Pancreas (tissue), 10 donors: Measurements from ENCODE around the gene CAPG. TPM values are rescaled to one million over a fixed set of nuclear protein-coding genes. Genes with fewer than 3 reads are reported as not detected.

Source experiments
- ATAC-seq, 4 donors: fragments of 200-7000 bp; cut with Tn5 transposase; one replicate each; pipeline versions ENCODE4 v1.8.0 to v1.9.1; 2020; ENCODE audit warnings: mild to moderate bottlenecking in 4 of 4, moderate library complexity in 4 of 4
- DNase-seq, 6 donors: peaks; one replicate each; pipeline ENCODE4 v3.0.0-alpha.2; 2020
- FAIRE-seq: peaks from 2 replicates; lab custom pipeline; 2012; peaks lifted over from hg19 to GRCh38; lab: Jason Lieb, UNC
- H3K27ac ChIP-seq, 4 donors: fragments of 200-600 bp; sonication (generic); 1 replicate in 3 of 4; 2 replicates in 1 of 4; pipeline versions ENCODE4 v1.5.0 to v1.8.0; 2020
- H3K27me3 ChIP-seq, 4 donors: fragments of 200-600 bp; one replicate each; pipeline ENCODE4 v1.8.0; 2021
- H3K36me3 ChIP-seq, 3 donors: fragments of 200-600 bp; sonication (generic) in 1 of 3; one replicate each; pipeline versions ENCODE4 v1.5.0 to v1.8.0; 2020 to 2021
- H3K4me1 ChIP-seq, 3 donors: fragments of 200-600 bp; one replicate each; pipeline ENCODE4 v1.8.0; 2021
- H3K4me3 ChIP-seq, 4 donors: fragments of 200-600 bp; sonication (generic) in 2 of 4; one replicate each; pipeline versions ENCODE4 v1.5.0 to v1.8.0; 2020 to 2021
- H3K9me3 ChIP-seq, 4 donors: fragments of 200-600 bp; one replicate each; pipeline ENCODE4 v1.8.0; 2021
- CTCF ChIP-seq, 4 donors: fragments of 200-600 bp; sonication (generic) in 3 of 4; IDR thresholded peaks; one replicate each; pipeline versions ENCODE4 v1.5.0 to v1.8.0; 2021; ENCODE audit warnings: antibody characterized with exemption in 4 of 4
- WGBS, 2 donors: extraction: QIAGEN DNeasy Blood & Tissue Kit; methylation state at CpG; one replicate each; pipeline ENCODE4 v1.1.7; 2013; 5-methylcytosine and 5-hydroxymethylcytosine counted together
- intact Hi-C, 3 donors: fragments of 100-400 bp; cut with DNase I; formaldehyde crosslinking; loops; one replicate each; pipeline versions ENCODE4 v1.11.1 to v1.14.2; 2022
- polyA plus RNA-seq, 2 donors: library from polyadenylated mRNA; stranded (reverse); fragments of 200-250 nt; gene quantifications; one replicate each; pipeline ENCODE4 v1.2.3, GENCODE V29; 2013
- total RNA-seq, 6 donors: library from RNA; stranded (reverse); fragmentation: NEBNext Ultra II Directional in 4 of 6; extraction: Animal tissue kit (Norgen Biotek cat#: 25700) in 4 of 6; gene quantifications; one replicate each; pipeline versions ENCODE4 v1.2.1 to v1.2.4, GENCODE V29; 2021 to 2023
- donor health status: healthy with polysubstance abuse.
- donor health status: DM: no; HTN: no; CAD: no; lungs with moderate emphysema.
- donor health status: DM: no; HTN: no; CAD: no.
- donor health status: control.
- donor health status: control.
- donor health status: Bipolar disorder and iron deficiency.
- donor health status: DM: yes; HTN: yes; CAD: no.
- donor health status: DM: no; HTN: no; CAD: no.
- donor health status: DM: no; HTN: no; CAD: no.
- donor health status: DM: yes; HTN: yes; CAD: no.

Gene CAPG
- total and polyA plus RNA-seq, 8 donors, result 10.9 to 111 (median 37.5) TPM

- intact Hi-C loops, result no loop called here
- TF ChIP-seq CTCF (IDR thresholded peaks at IDR 0.05), result no peak
- peak overlapping the region in 2 of 4 donors; percentile 13 to 56 for H3K27ac ChIP-seq
- 49 to 54% methylated on average over 8 of the region's 8 CpGs for WGBS, 2 donors
- peaks cover 25 to 42% (median 38%) of the 10 kb centered on the region in 3 donors for H3K4me1 ChIP-seq
- H3K36me3 ChIP-seq, result no peaks in the 10 kb centered on the region
- ATAC-seq (no peak), FAIRE-seq (no peak), DNase-seq (no peak)
- H3K27me3 ChIP-seq, result no peaks in the 10 kb centered on the region
- no peak overlapping the region for H3K4me3 ChIP-seq
- no peaks in the 10 kb centered on the region for H3K9me3 ChIP-seq
Observed at GRCh38 chr2:85448461-85449213, 38.5 kb upstream of the CAPG start.

GRCh38 chr2:85447222-85447585 lies 37.0 kb upstream of the CAPG start:
- Histone ChIP-seq H3K36me3 (no peaks in the 10 kb centered on the region), H3K27ac (peak overlapping the region; percentile 76 to 84 (median 81)), H3K4me1 (peaks cover 25 to 42% (median 32%) of the 10 kb centered on the region in 3 donors), H3K27me3 (no peaks in the 10 kb centered on the region), H3K9me3 (no peaks in the 10 kb centered on the region), H3K4me3 (no peak overlapping the region)
- ATAC-seq (no peak), FAIRE-seq (no peak), DNase-seq (peak in 1 of 6 donors; percentile 18)
- no peak for TF ChIP-seq CTCF (IDR thresholded peaks at IDR 0.05)
- WGBS, 2 donors, result 67 to 68% methylated on average over 8 of the region's 8 CpGs
- intact Hi-C loops, result no loop called here

GRCh38 chr2:85446296-85447221 lies 36.4 kb upstream of the CAPG start:
- 60% methylated on average over 14 of the region's 14 CpGs for WGBS, 2 donors
- ATAC-seq, result peak in 3 of 4 donors; percentile 1 to 7 (median 2)
- Histone ChIP-seq H3K4me1 (peaks cover 25 to 42% (median 32%) of the 10 kb centered on the region in 3 donors), H3K27ac (peak overlapping the region; percentile 76 to 84 (median 81)), H3K36me3 (no peaks in the 10 kb centered on the region), H3K27me3 (no peaks in the 10 kb centered on the region), H3K4me3 (no peak overlapping the region), H3K9me3 (no peaks in the 10 kb centered on the region)
- intact Hi-C loops, result no loop called here
- FAIRE-seq, result no peak
- DNase-seq, result no peak
- no peak for TF ChIP-seq CTCF (IDR thresholded peaks at IDR 0.05)

- Histone ChIP-seq H3K27me3 (no peaks in the 10 kb centered on the region), H3K9me3 (no peaks in the 10 kb centered on the region), H3K4me1 (peaks cover 25 to 42% (median 32%) of the 10 kb centered on the region in 3 donors), H3K27ac (peak overlapping the region; percentile 76 to 84 (median 81)), H3K4me3 (no peak overlapping the region), H3K36me3 (no peaks in the 10 kb centered on the region)
- ATAC-seq (peak; percentile 86 to 92 (median 90)), FAIRE-seq (no peak), DNase-seq (peak; percentile 80 to 97 (median 96))
- TF ChIP-seq CTCF (IDR thresholded peaks at IDR 0.05), result no peak
- WGBS, 2 donors, result 53 to 62% methylated on average over 5 of the region's 5 CpGs
- intact Hi-C loops, result no loop called here
Observed at GRCh38 chr2:85445316-85446295, 35.4 kb upstream of the CAPG start.
